SK-N-SH (cell line): ENCODE results near the gene ITFG1. TPM values are rescaled to one million over a fixed set of nuclear protein-coding genes. Genes with fewer than 3 reads are reported as not detected.

ENCODE experiments used
- CTCF ChIA-PET: fragments of 300-600, 350-600 bp; formaldehyde crosslinking; extraction: SDS; loops from one replicate; lab custom pipeline; 2021; lab: Yijun Ruan, JAX
- POLR2A ChIA-PET: fragments of 350-600 bp; sonication (Branson Sonifier 250); formaldehyde crosslinking; extraction: SDS; loops from one replicate; lab custom pipeline; 2020; ENCODE audit warnings: antibody characterized with exemption, inconsistent platforms; lab: Yijun Ruan, JAX
- DNase-seq: peaks from one replicate; pipeline ENCODE4 v3.0.0; 2012
- H2AFZ ChIP-seq: fragments of 200-600 bp; sonication (generic); 2 replicates; pipeline ENCODE4 v1.8.1; 2016; ENCODE audit warnings: antibody characterized with exemption, mild to moderate bottlenecking, low read depth
- H3F3A ChIP-seq: fragments of 200-600 bp; sonication (generic); replicated peaks from 2 replicates; pipeline ENCODE3; 2016; ENCODE audit warnings: antibody characterized with exemption, mild to moderate bottlenecking; ENCODE audit not compliant: insufficient read depth
- H3K27ac ChIP-seq, 2 experiments: fragments of 200-500 bp in 1 of 2; fragments of 200-600 bp in 1 of 2; sonication (Bioruptor generic) in 1 of 2; sonication (generic), shearing (Covaris generic) in 1 of 2; 2 replicates each; pipeline versions ENCODE4 v1.5.1 to v1.6.1; 2014 to 2016; ENCODE audit warnings: low read depth in 2 of 2, inconsistent platforms in 1 of 2, low read length in 1 of 2, mild to moderate bottlenecking in 1 of 2, mixed read lengths in 1 of 2
- H3K27me3 ChIP-seq: fragments of 200-600 bp; sonication (generic), shearing (Covaris generic); 2 replicates; pipeline ENCODE4 v1.6.1; 2016; ENCODE audit warnings: mixed run types; ENCODE audit not compliant: insufficient read depth
- H3K36me3 ChIP-seq, 2 experiments: fragments of 200-500 bp in 1 of 2; fragments of 200-600 bp in 1 of 2; sonication (Bioruptor generic) in 1 of 2; sonication (generic) in 1 of 2; replicated peaks in 1 of 2; 2 replicates each; pipeline versions ENCODE3 to v1.5.1; 2014 to 2016; ENCODE audit warnings: low read length in 1 of 2, mild to moderate bottlenecking in 1 of 2; ENCODE audit not compliant: insufficient read depth in 2 of 2, control insufficient read depth in 1 of 2
- H3K4me1 ChIP-seq, 2 experiments: fragments of 200-500 bp in 1 of 2; fragments of 200-600 bp in 1 of 2; sonication (Bioruptor generic) in 1 of 2; sonication (generic), shearing (Covaris generic) in 1 of 2; 2 replicates each; pipeline versions ENCODE4 v1.5.1 to v1.6.1; 2014 to 2016; ENCODE audit warnings: low read depth in 1 of 2, low read length in 1 of 2, mixed run types in 1 of 2; ENCODE audit not compliant: insufficient read depth in 2 of 2, control insufficient read depth in 1 of 2
- H3K4me2 ChIP-seq: fragments of 200-600 bp; sonication (generic), shearing (Covaris generic); 2 replicates; pipeline ENCODE4 v1.6.1; 2017; ENCODE audit warnings: mixed run types
- H3K4me3 ChIP-seq, 2 experiments: fragments of 200-500 bp in 1 of 2; fragments of 200-600 bp in 1 of 2; sonication (Bioruptor generic) in 1 of 2; sonication (generic), shearing (Covaris generic) in 1 of 2; 2 replicates each; pipeline versions ENCODE4 v1.5.1 to v1.8.1; 2014 to 2016; ENCODE audit warnings: low read depth in 2 of 2, inconsistent platforms in 1 of 2, low read length in 1 of 2, mild to moderate bottlenecking in 1 of 2, mixed read lengths in 1 of 2, moderate library complexity in 1 of 2
- H3K79me2 ChIP-seq: fragments of 200-600 bp; sonication (generic); 2 replicates; pipeline ENCODE4 v1.8.1; 2017; ENCODE audit warnings: mild to moderate bottlenecking; ENCODE audit not compliant: insufficient read depth
- H3K9ac ChIP-seq: fragments of 200-600 bp; sonication (generic); 2 replicates; pipeline ENCODE4 v1.6.1; 2017; ENCODE audit warnings: mixed run types
- H3K9me2 ChIP-seq: fragments of 200-600 bp; sonication (generic); 2 replicates; pipeline ENCODE4 v1.6.1; 2017; ENCODE audit warnings: mixed run types
- H3K9me3 ChIP-seq: fragments of 200-600 bp; sonication (generic); 2 replicates; pipeline ENCODE4 v1.6.1; 2017; ENCODE audit warnings: mixed run types, mild to moderate bottlenecking, moderate library complexity
- H4K20me1 ChIP-seq: fragments of 200-600 bp; sonication (generic); 2 replicates; pipeline ENCODE4 v1.6.1; 2017; ENCODE audit warnings: mild to moderate bottlenecking, mixed run types; ENCODE audit not compliant: insufficient read depth
- CHD2 ChIP-seq: fragments of 150-350 bp; IDR thresholded peaks from 2 replicates; pipeline ENCODE4 v1.6.1; 2018; ENCODE audit warnings: low read length; ENCODE audit not compliant: partially characterized antibody
- ELF1 ChIP-seq: IDR thresholded peaks from 2 replicates; pipeline ENCODE4 v1.4.0; 2012
- EP300 ChIP-seq, 2 experiments: IDR thresholded peaks; 2 replicates each; pipeline versions ENCODE4 v1.4.0 to v1.6.1; 2012; ENCODE audit warnings: borderline replicate concordance in 1 of 2, low read depth in 1 of 2, low read length in 1 of 2
- FOXM1 ChIP-seq: IDR thresholded peaks from 2 replicates; pipeline ENCODE4 v1.4.0; 2012; ENCODE audit warnings: low read depth, mild to moderate bottlenecking
- GABPA ChIP-seq: IDR thresholded peaks from 2 replicates; pipeline ENCODE4 v1.4.0; 2012; ENCODE audit warnings: low read depth, mild to moderate bottlenecking
- GATA2 ChIP-seq: sonication (generic); formaldehyde crosslinking; IDR thresholded peaks from 2 replicates; pipeline ENCODE4 v1.5.0; 2020; ENCODE audit warnings: mild to moderate bottlenecking, missing genetic modification reagents
- JUND ChIP-seq: IDR thresholded peaks from 2 replicates; pipeline ENCODE4 v1.4.0; 2012
- MEF2A ChIP-seq: IDR thresholded peaks from 2 replicates; pipeline ENCODE4 v1.4.0; 2012; ENCODE audit warnings: low read depth, borderline replicate concordance
- MXI1 ChIP-seq: IDR thresholded peaks from 2 replicates; pipeline ENCODE4 v1.6.1; 2012; ENCODE audit warnings: mild to moderate bottlenecking, low read depth, low read length, improper control_type of control experiment
- NFIC ChIP-seq: IDR thresholded peaks from 2 replicates; pipeline ENCODE4 v1.4.0; 2012; ENCODE audit warnings: borderline replicate concordance
- RCOR1 ChIP-seq: fragments of 150-350 bp; IDR thresholded peaks from 2 replicates; pipeline ENCODE4 v1.6.1; 2017; ENCODE audit warnings: antibody characterized with exemption, low read length
- RXRA ChIP-seq: IDR thresholded peaks from 2 replicates; pipeline ENCODE4 v1.4.0; 2012; ENCODE audit warnings: low read depth, mild to moderate bottlenecking, borderline replicate concordance
- TAF1 ChIP-seq: IDR thresholded peaks from 2 replicates; pipeline ENCODE4 v1.6.1; 2012; ENCODE audit warnings: low read depth, mild to moderate bottlenecking, low read length, moderate library complexity, borderline replicate concordance
- WGBS: methylation state at CpG from one replicate; pipeline ENCODE4 v1.1.6; 2017; ENCODE audit warnings: low lambda C conversion rate; 5-methylcytosine and 5-hydroxymethylcytosine counted together
- polyA plus RNA-seq, 3 experiments: library from polyadenylated mRNA; depleted of rRNA; stranded (reverse); fragments of >200 nt; gene quantifications; 2 replicates each; pipeline ENCODE4 v1.2.3, GENCODE V29; 2012
- TF ChIP-seq, protein P1 (sequence below): fragments of 150-350 bp; IDR thresholded peaks from 2 replicates; pipeline ENCODE4 v1.6.1; 2017; ENCODE audit warnings: antibody characterized with exemption, low read length, low read depth, borderline replicate concordance
- TF ChIP-seq, protein P2 (sequence below): IDR thresholded peaks from 2 replicates; pipeline ENCODE4 v1.4.0; 2012; ENCODE audit warnings: low read depth, borderline replicate concordance

ITFG1 gene
- polyA plus RNA-seq, 1 of the 3 experiments (the other 2 are of a cell fraction): 48.6 TPM

DNA sequence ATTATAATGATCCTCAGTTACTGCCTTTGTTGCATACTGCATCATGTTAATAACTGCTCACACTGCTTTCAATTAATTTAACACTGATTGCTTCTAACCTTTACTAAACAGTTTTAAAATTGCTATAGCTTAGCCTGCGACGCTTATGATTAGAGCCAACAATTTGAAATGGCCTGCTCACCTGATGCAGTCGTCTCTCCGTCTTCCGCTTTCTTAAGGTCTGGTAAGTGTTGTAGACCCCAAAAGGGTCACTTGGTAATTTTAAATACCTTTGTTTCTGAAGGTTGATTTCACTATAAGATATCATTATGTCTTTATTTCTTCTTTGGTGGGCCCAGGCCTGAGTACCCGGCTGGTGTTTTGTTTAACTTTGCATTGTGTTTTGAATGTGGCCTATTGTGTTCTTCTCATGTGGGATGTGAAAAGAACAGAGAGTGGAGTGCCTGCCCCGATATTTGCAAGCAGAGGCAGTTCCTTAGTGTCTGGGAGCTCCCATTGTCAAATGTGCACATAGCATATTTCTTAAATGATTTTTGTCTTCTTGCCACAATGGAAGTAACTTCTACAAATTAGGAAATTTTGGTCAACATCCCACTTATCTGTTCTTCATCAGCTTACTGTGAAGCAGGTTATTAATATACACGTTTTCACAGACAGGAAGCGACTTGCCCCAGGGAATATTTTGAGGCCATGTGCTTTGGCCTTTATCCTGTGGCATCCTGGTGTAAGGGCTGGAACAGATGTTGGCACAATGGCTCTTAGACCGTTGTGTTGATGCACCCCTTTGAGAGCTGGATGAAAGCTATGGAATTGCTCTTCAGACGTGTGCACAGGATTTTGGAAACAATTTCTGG, 3.1 kb upstream of the ITFG1 start:
- peak; percentile 56 for DNase-seq
- ChIA-PET POLR2A (interaction anchor here (1.3 kb wide), 1 partner anchor 320 kb away, joined by 3 read pairs; the partner anchor contains the start of gene NETO2), CTCF (interaction anchor here (0.7 to 3.9 kb wide), 7 partner anchors 14 to 701 kb away, joined by 3 to 14 read pairs (median 3); partner anchors contain the start of gene NETO2)
- TF ChIP-seq JUND (no peak), RXRA (no peak), TAF1 (no peak), GATA2 (CRISPR knock-in tag) (peak; percentile 49; the same call in 1 of the 2 replicates), FOXM1 (no peak), CHD2 (no peak), MXI1 (peak; percentile 23; the same call in 1 of the 2 replicates), ELF1 (no peak), GABPA (no peak), RCOR1 (peak; percentile 57; the same call in 1 of the 2 replicates), MEF2A (no peak), EP300 (IDR thresholded peaks at IDR 0.05; ENCODE audit: borderline replicate concordance in 1 of 2, low read depth in 1 of 2, low read length in 1 of 2) (peak in 1 of 2 experiments; percentile 70; a peak in 2 of 4 replicates), NFIC (no peak)
- TF ChIP-seq, protein P1, sequence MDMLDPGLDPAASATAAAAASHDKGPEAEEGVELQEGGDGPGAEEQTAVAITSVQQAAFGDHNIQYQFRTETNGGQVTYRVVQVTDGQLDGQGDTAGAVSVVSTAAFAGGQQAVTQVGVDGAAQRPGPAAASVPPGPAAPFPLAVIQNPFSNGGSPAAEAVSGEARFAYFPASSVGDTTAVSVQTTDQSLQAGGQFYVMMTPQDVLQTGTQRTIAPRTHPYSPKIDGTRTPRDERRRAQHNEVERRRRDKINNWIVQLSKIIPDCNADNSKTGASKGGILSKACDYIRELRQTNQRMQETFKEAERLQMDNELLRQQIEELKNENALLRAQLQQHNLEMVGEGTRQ: no peak
- TF ChIP-seq, protein P2, sequence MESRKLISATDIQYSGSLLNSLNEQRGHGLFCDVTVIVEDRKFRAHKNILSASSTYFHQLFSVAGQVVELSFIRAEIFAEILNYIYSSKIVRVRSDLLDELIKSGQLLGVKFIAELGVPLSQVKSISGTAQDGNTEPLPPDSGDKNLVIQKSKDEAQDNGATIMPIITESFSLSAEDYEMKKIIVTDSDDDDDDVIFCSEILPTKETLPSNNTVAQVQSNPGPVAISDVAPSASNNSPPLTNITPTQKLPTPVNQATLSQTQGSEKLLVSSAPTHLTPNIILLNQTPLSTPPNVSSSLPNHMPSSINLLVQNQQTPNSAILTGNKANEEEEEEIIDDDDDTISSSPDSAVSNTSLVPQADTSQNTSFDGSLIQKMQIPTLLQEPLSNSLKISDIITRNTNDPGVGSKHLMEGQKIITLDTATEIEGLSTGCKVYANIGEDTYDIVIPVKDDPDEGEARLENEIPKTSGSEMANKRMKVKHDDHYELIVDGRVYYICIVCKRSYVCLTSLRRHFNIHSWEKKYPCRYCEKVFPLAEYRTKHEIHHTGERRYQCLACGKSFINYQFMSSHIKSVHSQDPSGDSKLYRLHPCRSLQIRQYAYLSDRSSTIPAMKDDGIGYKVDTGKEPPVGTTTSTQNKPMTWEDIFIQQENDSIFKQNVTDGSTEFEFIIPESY: no peak
- WGBS: 75% methylated on average over 11 of the region's 11 CpGs
- Histone ChIP-seq H3K27ac (peak overlapping the region in 1 of 2 experiments; percentile 72; a peak in 2 of 4 replicates), H2AFZ (no peak overlapping the region), H3K9me2 (no peaks in the 10 kb centered on the region), H3K79me2 (peaks cover 54% of the 10 kb centered on the region), H3K36me3 (peaks cover 5% of the 10 kb centered on the region in 2 experiments), H3K9ac (no peak overlapping the region), H3F3A (peaks cover 5% of the 10 kb centered on the region), H3K4me2 (peak overlapping the region; percentile 3; the same call in 1 of the 2 replicates), H4K20me1 (no peaks in the 10 kb centered on the region), H3K4me3 (peak overlapping the region in 1 of 2 experiments; percentile 8; a peak in 1 of 4 replicates), H3K4me1 (peaks cover 20 to 45% of the 10 kb centered on the region in 2 experiments; a peak in 3 of 4 replicates), H3K9me3 (no peaks in the 10 kb centered on the region), H3K27me3 (no peaks in the 10 kb centered on the region)
